Cerebellar nuclear complex (tissue), 1 donor: ENCODE data around the gene LAMC2.
A peak's percentile ranks its signal among the peaks of the same experiment; 100 is the strongest.
"Not testable (repeated sequence)": the region's sequence is repeated elsewhere in the genome, so short reads cannot be mapped to it uniquely, and the experiment has no call there.

ENCODE experiments used
- DNase-seq, 2 experiments: peaks; one replicate each; lab custom pipeline; 2025; lab: John Stamatoyannopoulos, UW

Gene LAMC2

GRCh38 chr1:183263886-183264602, 78.0 kb downstream of the LAMC2 start:
- DNase-seq = no peak

GRCh38 chr1:183267646-183268431, 81.8 kb downstream of the LAMC2 start:
- no peak for DNase-seq

GRCh38 chr1:183270541-183271141, 84.6 kb downstream of the LAMC2 start:
- DNase-seq = no peak

GRCh38 chr1:183272390-183272848, 86.4 kb downstream of the LAMC2 start:
- no peak for DNase-seq

GRCh38 chr1:183273300-183273699, 87.2 kb downstream of the LAMC2 start:
- no peak for DNase-seq

- DNase-seq = not testable (repeated sequence)
Measured at GRCh38 chr1:183273984-183274383, 87.9 kb downstream of the LAMC2 start.

GRCh38 chr1:183274836-183275235, 88.8 kb downstream of the LAMC2 start:
- DNase-seq = no peak

GRCh38 chr1:183275322-183275721, 89.3 kb downstream of the LAMC2 start:
- no peak for DNase-seq

- no peak for DNase-seq
Measured at GRCh38 chr1:183276386-183277080, 90.5 kb downstream of the LAMC2 start.

- no peak for DNase-seq
Measured at GRCh38 chr1:183277821-183278738, 92.0 kb downstream of the LAMC2 start.

GRCh38 chr1:183278739-183279591, 92.9 kb downstream of the LAMC2 start:
- no peak for DNase-seq

- no peak for DNase-seq
Measured at GRCh38 chr1:183279835-183280234, 93.8 kb downstream of the LAMC2 start.

GRCh38 chr1:183281039-183281438, 95.0 kb downstream of the LAMC2 start:
- DNase-seq = no peak

- DNase-seq = peak; percentile 74 to 87
Measured at GRCh38 chr1:183281553-183282091, 95.6 kb downstream of the LAMC2 start.

GRCh38 chr1:183282101-183282855, 96.2 kb downstream of the LAMC2 start:
- no peak for DNase-seq

GRCh38 chr1:183283286-183283685, 97.2 kb downstream of the LAMC2 start:
- DNase-seq = no peak

- DNase-seq = peak; percentile 44 to 82
Measured at GRCh38 chr1:183284086-183284485, 98.0 kb downstream of the LAMC2 start.

- DNase-seq = no peak
Measured at GRCh38 chr1:183285256-183285655, 99.2 kb downstream of the LAMC2 start.

GRCh38 chr1:183285746-183286145, 99.7 kb downstream of the LAMC2 start:
- DNase-seq = no peak
